ENCODE data around the gene LYPD1.

The LYPD1 gene

GRCh38 chr2:132608311-132608710 is 61.7 kb downstream of the LYPD1 start:
- no peak for TF ChIP-seq CTCF (conservative IDR thresholded peaks at IDR 0.05; ENCODE audit: low read depth)
- POLR2A ChIA-PET (ENCODE audit: low non-redundant PET) = no interaction called here
- CTCF ChIA-PET = interaction anchor here (0.7 kb wide), 1 partner anchor 13 kb away, joined by 3 read pairs; no protein-coding TSS in a partner anchor
- no peak for DNase-seq (ENCODE audit: low spot score)
- H3K27ac ChIP-seq = no peak overlapping the region

- ChIA-PET CTCF (interaction anchor here (0.6 kb wide), 1 partner anchor 87 kb away, joined by 4 read pairs; no protein-coding TSS in a partner anchor), POLR2A (ENCODE audit: low non-redundant PET) (no interaction called here)
- no peak for TF ChIP-seq CTCF (conservative IDR thresholded peaks at IDR 0.05; ENCODE audit: low read depth)
- H3K27ac ChIP-seq = no peak overlapping the region
- no peak for DNase-seq (ENCODE audit: low spot score)
Observed at GRCh38 chr2:132607426-132608090, 62.4 kb downstream of the LYPD1 start.

- no peak overlapping the region for H3K27ac ChIP-seq
- ChIA-PET POLR2A (ENCODE audit: low non-redundant PET) (no interaction called here), CTCF (no interaction called here)
- TF ChIP-seq CTCF (conservative IDR thresholded peaks at IDR 0.05; ENCODE audit: low read depth) = no peak
- DNase-seq (ENCODE audit: low spot score) = no peak
Observed at GRCh38 chr2:132606649-132607048, 63.4 kb downstream of the LYPD1 start.

GRCh38 chr2:132605236-132606180 is 64.5 kb downstream of the LYPD1 start:
- TF ChIP-seq CTCF (conservative IDR thresholded peaks at IDR 0.05; ENCODE audit: low read depth) = no peak
- ChIA-PET CTCF (interaction anchor here (0.6 kb wide), 1 partner anchor 718 kb away, joined by 3 read pairs; no protein-coding TSS in a partner anchor), POLR2A (ENCODE audit: low non-redundant PET) (no interaction called here)
- DNase-seq (ENCODE audit: low spot score) = no peak
- no peak overlapping the region for H3K27ac ChIP-seq

- DNase-seq (ENCODE audit: low spot score) = no peak
- POLR2A ChIA-PET (ENCODE audit: low non-redundant PET) = no interaction called here
- H3K27ac ChIP-seq = no peak overlapping the region
- CTCF ChIA-PET = no interaction called here
- no peak for TF ChIP-seq CTCF (conservative IDR thresholded peaks at IDR 0.05; ENCODE audit: low read depth)
Observed at GRCh38 chr2:132604561-132604960, 65.4 kb downstream of the LYPD1 start.

- TF ChIP-seq CTCF (conservative IDR thresholded peaks at IDR 0.05; ENCODE audit: low read depth) = no peak
- H3K27ac ChIP-seq = no peak overlapping the region
- POLR2A ChIA-PET (ENCODE audit: low non-redundant PET) = no interaction called here
- DNase-seq (ENCODE audit: low spot score) = no peak
- CTCF ChIA-PET = no interaction called here
Observed at GRCh38 chr2:132599556-132599955, 70.4 kb downstream of the LYPD1 start.
